ENCODE results near the gene HIC1.

The HIC1 gene

DNA sequence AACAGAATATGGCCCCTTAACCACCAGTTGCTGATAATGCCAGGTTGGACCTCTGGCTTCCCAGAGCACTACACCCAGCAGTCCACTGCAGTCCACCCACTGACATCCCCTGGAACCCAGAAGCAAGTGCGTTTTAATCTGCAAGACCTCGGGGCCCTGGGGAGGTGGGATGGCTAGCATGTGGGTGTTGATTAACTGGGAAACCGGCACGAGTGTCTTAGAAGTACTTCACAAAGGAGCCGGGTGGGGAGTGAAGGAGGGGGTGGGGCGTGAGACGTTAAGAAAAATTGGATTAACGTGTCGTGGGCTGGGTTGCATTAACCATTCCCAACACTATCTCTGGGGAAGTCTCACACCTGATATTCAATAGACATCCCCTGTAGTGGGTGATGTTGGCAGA is 6.1 kb upstream of the HIC1 start:
- DNase-seq, result no peak

DNA sequence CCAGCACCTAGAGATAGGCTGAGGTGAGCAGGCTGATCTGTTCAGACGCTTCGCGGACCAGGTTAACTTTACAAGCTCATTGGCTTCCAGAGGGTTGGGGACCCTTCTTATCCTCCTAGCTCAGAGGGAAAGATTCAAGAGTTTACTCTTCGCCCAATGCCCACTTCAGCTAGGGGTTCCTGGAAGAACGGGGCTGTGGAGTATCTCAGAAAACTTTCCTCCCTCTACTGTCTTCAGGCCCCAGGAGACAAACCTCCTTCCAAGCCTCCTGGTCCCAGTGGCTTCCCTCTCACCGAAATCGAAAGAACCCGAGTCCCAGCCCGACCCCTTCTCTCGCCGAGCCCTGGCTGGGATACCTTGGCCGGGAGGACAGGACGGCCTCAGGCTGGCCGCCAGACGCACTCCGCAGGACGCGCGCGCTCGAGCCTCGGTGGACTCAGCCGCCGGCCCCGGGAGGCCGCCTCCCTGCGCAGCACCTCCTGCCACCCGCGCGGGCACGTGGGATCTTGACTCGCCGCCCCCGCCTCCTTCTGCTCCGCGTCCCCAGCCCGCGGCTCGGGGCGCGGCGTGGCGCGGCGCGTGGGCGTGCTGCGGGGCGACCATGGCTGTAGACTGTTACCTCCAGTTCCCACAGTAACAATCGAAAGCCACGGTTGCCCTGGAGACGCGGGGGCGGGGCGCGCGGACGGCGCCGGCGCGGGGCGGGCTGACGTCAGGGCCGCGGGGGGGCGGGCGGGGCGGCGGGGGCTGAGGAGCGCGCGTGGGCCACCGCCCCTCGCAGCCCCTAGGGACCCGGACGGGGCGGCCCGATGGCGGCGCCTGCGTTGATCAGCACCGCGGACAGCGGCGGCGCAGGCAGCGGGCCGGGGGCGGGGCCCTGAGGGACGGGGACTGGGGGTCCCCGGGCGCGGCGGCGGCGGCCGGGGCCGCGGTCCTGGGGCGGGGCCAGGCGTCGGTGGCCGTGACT is 5.3 kb upstream of the HIC1 start:
- DNase-seq, result peak; percentile 75

DNA sequence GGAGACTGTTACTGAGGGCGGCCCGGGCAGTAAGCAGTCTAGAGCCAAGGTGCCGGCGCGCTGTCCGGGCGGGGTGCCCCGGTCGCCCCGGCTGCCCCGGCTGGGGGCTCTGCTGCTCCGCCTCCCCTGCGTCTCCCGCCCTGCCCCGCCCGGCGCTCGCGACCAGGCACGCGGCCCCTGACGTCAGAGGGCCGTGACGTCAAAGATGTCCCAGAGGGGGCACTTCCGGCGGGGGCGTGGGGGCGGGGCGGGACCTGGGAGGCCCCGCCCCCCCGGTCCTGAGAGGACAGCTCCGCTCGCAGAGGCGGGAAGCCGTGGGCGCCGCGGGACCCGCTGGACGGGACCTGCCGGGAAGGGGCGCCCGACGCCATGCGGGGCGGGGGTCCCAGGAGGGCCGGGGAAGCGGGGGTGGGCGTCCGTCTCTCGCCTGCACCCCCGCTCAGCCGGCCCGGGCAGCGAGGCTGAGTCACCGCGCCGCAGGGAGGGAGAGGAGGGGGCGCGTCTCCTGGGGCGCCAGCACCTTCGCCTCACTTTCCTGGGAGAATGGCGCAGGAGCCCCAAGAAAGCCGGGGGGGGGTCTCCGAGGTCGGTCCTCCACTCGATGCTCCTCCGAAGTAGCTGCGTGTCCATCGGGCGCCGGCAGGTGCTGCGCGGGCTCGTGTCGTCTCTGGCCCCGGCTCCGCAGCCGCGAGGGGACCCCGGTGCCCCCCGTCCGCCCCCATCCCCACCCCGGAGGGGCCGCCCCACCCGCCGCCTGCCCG is 4.4 kb upstream of the HIC1 start:
- no peak for DNase-seq

DNA sequence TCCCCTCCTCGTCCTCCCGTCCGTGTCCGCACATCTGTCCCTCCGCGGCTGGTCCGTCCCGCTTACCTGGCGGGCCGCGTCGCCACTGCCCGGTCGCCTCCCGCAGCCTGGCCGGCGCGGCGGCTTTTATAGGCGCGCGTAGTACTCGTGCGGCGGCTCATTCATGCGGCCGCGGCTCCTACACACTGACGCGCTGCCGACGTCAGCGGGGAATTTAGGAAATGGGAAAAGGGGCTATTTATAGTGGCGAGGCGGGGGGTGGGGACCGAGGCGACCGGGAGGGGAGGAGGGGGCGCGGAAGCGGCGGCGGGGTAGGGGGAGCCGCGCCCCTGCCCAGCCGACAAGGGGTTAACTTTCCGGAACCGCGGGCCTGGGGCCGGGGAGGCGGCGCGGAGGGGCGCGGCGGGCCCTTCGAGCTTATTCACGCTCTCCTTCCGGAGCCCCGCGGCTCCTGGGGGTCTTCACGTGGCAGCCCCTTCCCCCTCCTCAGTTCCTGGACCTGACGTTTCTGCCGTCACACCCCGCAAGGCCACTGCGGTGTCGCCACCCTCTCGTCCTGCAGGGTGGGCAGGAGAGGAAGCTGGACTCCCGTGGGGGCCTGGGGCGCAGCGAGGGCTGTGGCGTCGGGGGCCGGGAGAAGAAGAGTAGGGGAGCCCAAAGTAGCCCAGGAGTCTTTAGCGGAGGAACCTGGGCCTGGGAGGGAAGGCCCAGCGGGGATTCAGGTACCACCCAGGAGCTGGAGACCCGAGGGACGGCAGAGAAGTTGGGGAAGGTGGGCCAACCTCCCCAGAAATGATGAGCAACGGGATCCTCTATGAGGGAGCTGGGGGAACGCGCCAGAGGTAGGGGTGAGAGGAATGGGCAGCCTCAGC is 3.6 kb upstream of the HIC1 start:
- no peak for DNase-seq

DNA sequence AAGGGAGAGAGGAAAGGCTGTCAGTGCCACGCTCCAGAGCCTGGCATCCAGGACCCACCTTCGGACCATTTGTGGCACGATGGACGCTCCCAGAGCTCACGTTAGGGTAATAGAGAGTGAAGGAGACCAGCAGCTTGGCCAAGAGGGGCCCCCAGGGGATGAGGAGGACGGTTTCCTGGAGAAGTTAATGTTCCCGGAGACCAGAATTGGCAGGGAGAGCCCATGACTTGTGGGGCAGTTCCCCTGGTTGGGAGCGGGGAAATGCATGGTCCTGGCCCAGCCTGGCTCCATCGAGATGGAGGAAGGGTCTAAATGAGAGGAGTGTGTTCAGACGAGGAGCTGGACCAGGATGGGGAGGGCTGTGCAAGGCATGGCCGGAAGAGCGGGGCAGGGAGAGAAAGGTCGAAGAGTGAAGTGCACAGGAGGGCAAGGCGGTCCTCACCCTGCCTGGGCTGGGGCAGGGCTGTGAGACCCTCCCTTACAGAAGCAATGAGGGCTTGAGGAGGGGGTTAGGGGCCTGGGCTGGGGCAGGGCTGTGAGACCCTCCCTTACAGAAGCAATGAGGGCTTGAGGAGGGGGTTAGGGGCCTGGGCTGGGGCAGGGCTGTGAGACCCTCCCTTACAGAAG is 2.9 kb upstream of the HIC1 start:
- DNase-seq, result no peak

DNA sequence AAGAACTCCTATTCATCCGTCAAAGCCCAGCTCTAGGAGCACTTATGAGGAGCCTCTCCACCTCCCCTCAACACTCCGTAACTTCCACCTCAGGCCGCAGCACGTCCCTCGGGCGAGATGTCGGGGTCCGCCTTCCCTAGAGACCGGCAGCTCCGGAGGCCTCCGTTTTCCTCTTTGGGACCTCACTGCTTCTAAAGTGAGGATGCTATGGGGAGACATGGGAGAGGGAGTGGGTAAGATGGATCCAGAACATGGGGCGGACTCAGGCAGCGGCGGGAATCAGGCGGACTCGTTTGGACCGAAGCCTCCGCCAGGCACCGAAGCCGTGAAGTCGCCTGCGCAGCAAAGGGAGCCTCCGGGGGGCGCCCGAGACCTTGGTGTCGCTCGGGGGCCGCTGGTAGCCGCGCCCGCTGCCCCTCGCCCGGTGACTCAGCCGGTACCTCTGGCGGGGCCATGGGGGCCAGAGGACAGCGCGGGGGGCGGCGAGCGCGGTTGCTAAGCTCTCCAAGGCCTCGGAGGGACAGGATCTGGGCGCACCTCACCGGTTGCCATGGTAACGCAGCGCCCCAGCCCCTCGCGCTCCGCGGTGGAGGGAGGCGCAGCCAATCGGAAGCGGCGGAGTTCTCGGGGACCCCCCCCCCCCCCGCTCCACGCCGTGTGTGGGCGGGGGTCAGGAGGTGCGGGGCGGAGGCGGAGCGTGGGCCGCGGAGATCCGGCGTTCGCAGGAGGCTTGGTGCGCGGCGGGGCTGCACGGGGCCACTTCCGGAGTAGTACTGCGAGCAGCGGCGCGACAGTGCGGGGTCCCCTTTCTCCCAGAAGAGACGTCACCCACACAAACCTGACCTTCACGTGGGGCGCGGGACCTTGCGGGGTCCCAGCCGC is 1.3 kb upstream of the HIC1 start:
- DNase-seq, result no peak

DNA sequence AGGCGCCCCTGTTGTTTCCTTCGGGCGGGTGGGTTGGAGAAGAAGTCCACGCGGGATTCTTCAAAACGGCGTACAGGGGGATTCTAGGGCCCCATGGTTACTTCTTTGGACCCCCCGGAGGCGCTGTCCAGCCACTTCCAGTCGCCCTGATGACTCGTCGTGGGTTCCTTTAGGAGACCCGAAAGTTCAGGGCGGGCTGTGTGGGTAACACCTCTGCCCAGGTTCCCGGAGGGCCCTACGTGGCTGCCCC is 716 bp upstream of the HIC1 start:
- DNase-seq, result no peak

DNA sequence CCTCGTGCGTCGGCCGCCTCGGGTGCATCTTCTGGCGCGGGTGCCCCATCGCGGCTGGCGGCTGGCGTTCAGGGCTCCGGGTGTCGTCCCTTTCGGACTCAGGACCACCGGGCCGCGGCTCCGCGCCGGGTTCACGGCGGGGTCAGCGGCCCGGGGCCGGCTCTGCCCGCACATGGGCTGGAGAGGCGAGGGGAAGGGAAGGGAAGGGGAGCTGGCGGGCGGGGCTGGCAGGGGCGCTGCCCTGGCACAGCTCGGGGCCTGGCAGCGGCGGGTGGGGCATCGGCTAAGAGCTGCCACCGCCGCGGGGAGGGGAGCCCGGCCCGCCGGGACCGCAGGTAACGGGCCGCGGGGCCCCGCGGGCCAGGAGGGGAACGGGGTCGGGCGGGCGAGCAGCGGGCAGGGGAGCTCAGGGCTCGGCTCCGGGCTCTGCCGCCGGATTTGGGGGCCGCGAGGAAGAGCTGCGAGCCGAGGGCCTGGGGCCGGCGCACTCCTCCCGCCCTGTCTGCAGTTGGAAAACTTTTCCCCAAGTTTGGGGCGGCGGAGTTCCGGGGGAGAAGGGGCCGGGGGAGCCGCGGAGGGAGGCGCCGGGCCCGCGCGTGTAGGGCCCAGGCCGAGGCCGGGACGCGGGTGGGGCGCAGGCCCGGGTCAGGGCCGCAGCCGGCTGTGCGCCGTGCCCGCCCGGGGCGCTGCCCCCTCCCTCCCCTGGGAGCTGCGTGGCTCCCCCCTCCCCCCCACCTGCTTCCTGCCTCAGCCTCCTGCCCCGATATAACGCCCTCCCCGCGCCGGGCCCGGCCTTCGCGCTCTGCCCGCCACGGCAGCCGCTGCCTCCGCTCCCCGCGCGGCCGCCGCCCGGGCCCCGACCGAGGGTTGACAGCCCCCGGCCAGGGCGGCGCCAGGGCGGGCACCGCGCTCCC is 646 bp downstream of the HIC1 start:
- no peak for DNase-seq

DNA sequence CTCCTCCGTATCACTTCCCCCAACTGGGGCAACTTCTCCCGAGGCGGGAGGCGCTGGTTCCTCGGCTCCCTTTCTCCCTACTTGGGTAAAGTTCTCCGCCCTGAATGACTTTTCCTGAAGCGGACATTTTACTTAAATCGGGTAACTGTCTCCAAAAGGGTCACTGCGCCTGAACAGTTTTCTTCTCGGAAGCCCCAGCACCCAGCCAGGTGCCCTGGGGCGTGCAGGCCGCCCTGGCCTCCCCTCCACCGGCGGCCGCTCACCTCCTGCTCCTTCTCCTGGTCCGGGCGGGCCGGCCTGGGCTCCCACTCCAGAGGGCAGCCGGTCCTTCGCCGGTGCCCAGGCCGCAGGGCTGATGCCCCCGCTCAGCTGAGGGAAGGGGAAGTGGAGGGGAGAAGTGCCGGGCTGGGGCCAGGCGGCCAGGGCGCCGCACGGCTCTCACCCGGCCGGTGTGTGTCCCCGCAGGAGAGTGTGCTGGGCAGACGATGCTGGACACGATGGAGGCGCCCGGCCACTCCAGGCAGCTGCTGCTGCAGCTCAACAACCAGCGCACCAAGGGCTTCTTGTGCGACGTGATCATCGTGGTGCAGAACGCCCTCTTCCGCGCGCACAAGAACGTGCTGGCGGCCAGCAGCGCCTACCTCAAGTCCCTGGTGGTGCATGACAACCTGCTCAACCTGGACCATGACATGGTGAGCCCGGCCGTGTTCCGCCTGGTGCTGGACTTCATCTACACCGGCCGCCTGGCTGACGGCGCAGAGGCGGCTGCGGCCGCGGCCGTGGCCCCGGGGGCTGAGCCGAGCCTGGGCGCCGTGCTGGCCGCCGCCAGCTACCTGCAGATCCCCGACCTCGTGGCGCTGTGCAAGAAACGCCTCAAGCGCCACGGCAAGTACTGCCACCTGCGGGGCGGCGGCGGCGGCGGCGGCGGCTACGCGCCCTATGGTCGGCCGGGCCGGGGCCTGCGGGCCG is 1.6 kb downstream of the HIC1 start:
- no peak for DNase-seq

DNA sequence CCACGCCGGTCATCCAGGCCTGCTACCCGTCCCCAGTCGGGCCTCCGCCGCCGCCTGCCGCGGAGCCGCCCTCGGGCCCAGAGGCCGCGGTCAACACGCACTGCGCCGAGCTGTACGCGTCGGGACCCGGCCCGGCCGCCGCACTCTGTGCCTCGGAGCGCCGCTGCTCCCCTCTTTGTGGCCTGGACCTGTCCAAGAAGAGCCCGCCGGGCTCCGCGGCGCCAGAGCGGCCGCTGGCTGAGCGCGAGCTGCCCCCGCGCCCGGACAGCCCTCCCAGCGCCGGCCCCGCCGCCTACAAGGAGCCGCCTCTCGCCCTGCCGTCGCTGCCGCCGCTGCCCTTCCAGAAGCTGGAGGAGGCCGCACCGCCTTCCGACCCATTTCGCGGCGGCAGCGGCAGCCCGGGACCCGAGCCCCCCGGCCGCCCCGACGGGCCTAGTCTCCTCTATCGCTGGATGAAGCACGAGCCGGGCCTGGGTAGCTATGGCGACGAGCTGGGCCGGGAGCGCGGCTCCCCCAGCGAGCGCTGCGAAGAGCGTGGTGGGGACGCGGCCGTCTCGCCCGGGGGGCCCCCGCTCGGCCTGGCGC is 2.4 kb downstream of the HIC1 start:
- no peak for DNase-seq

DNA sequence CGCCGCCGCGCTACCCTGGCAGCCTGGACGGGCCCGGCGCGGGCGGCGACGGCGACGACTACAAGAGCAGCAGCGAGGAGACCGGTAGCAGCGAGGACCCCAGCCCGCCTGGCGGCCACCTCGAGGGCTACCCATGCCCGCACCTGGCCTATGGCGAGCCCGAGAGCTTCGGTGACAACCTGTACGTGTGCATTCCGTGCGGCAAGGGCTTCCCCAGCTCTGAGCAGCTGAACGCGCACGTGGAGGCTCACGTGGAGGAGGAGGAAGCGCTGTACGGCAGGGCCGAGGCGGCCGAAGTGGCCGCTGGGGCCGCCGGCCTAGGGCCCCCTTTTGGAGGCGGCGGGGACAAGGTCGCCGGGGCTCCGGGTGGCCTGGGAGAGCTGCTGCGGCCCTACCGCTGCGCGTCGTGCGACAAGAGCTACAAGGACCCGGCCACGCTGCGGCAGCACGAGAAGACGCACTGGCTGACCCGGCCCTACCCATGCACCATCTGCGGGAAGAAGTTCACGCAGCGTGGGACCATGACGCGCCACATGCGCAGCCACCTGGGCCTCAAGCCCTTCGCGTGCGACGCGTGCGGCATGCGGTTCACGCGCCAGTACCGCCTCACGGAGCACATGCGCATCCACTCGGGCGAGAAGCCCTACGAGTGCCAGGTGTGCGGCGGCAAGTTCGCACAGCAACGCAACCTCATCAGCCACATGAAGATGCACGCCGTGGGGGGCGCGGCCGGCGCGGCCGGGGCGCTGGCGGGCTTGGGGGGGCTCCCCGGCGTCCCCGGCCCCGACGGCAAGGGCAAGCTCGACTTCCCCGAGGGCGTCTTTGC is 3.1 kb downstream of the HIC1 start:
- no peak for DNase-seq

DNA sequence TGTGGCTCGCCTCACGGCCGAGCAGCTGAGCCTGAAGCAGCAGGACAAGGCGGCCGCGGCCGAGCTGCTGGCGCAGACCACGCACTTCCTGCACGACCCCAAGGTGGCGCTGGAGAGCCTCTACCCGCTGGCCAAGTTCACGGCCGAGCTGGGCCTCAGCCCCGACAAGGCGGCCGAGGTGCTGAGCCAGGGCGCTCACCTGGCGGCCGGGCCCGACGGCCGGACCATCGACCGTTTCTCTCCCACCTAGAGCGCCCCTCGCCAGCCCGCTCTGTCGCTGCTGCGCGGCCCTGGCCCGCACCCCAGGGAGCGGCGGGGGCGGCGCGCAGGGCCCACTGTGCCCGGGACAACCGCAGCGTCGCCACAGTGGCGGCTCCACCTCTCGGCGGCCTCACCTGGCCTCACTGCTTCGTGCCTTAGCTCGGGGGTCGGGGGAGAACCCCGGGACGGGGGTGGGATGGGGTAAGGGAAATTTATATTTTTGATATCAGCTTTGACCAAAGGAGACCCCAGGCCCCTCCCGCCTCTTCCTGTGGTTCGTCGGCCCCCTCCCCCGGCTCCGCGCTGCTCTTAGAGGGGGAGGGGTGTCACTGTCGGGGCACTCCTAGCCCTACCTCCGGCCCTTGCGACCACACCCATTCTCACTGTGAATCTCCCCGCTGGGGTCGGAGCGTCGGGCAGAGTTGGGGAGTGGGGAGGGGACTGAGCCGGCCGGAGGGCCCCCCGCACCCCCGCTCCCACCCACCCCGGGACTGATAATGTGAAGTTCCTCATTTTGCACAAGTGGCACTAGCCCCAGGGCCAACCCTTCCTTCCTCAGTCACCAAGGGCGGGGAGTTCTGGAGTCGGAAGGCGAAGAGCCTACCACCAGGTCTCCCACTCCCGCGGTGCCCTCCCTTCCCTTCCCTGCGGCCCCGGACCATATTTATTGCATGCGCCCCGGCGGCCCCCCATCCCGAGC is 4.0 kb downstream of the HIC1 start:
- DNase-seq, result no peak

DNA sequence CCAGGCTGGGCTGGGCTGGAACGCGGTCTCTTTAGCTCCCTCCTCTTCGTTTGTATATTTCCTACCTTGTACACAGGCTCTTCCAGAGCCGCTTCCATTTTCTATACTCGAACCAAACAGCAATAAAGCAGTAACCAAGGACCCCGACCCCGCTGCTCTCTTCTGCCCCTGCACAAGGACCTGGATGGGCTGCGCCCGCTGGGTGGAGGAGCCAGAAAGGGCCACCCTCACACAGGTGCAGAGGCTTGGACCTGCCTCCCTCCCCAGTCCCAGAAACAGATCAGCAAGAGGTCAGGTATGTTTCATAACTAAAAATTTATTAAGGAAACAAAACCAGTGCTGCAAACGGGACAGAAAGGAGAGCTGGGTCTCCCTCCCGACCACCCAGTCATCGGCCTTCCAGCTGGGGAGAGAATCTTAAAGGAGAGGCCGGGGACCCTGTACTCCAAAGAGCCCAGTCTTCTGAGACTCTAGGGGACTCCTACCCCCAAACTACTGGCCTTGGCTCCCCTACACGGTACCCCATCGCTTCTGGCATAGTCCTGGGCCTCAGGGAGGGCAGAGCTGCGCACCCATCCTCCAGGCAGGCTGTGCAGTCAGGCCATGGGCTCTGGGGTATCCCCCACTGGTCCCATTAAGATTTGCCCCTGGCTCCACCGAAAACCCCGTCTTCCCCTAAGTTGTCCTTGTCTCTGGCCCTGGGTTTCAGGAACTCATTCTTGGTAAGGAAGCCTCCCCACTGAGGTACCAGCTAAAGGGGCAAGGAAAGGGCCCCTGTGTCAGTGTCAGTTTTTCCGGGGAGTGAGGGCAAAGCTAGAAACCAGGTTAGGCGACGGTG is 4.9 kb downstream of the HIC1 start:
- DNase-seq, result no peak

DNA sequence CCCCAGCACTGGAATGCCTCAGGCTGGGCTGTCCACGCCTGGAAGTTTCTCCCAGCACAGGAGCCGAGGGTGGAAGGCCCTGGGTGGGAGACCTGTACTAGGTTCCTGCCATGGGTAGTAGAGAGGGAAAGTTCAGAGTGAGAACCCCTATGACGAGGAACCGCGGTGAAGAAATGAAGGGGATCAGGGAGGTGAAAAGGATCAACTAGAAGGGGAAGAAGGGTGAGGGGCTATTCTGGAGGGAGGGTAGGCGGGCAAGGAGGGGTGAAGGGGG is 5.4 kb downstream of the HIC1 start:
- DNase-seq, result no peak

DNA sequence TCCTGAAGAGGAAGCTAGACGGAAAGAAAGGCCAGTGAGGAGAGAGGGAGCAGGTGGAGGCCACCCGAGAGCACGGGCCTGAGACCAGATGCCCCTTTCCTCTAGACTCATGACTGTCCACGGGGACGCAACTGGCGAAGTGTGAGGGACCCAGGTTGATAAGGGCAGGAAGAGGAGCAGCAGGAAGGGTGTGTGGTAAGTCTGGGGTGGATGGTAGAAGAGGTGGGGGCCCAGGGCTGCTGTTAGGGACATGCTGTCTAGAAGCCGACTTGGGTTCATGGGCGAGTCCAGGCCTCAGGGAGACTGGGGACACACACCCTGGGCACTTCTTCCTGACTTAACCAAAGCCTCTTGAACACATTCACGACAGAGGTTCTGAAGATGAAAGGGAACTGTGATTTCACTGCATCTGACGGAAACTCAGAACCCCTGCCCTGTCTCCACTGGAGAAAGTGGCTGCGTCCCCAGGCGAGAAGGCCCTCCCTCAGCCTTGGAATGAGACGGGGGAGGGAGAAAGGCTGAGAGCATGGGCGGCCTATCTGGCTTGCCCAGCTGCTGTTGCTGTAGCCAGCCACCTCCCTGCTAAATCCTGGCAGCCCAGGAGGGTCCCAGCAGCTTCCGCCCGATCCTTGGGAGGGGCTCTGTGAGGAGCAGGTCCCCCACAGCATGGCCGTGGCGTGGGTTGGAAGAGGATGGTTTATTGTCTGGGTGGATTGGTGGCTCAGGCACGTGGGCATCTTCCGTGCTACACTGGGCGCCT is 6.0 kb downstream of the HIC1 start:
- no peak for DNase-seq

Data from GOT3 (cell line).